Upper lobe of left lung (tissue), 6 donors: ENCODE measurements around the gene PDCL2. TPM values are rescaled to one million over a fixed set of nuclear protein-coding genes. Genes with fewer than 3 reads are reported as not detected.
A peak's percentile ranks its signal among the peaks of the same experiment; 100 is the strongest.
"Not testable (repeated sequence)": the region's sequence is repeated elsewhere in the genome, so short reads cannot be mapped to it uniquely, and the experiment has no call there.

Source experiments
- ATAC-seq, 2 donors: fragments of 200-7000 bp; cut with Tn5 transposase; one replicate each; pipeline ENCODE4 v1.9.1; 2022; ENCODE audit warnings: mild to moderate bottlenecking in 2 of 2, moderate library complexity in 2 of 2; ENCODE audit not compliant: low FRiP score in 2 of 2
- DNase-seq, 2 donors: peaks; one replicate each; pipeline ENCODE4 v3.0.0-alpha.2; 2019 to 2020
- H3K27ac ChIP-seq, 4 donors: fragments of 200-600 bp; sonication (generic); one replicate each; pipeline ENCODE4 v1.5.1; 2016 to 2019
- H3K27me3 ChIP-seq, 4 donors: fragments of 200-600 bp; sonication (generic); one replicate each; pipeline ENCODE4 v1.5.1; 2017 to 2019
- H3K36me3 ChIP-seq, 4 donors: fragments of 200-600 bp; sonication (generic); one replicate each; pipeline ENCODE4 v1.5.1; 2016 to 2019
- H3K4me1 ChIP-seq, 4 donors: fragments of 200-600 bp; sonication (generic); one replicate each; pipeline ENCODE4 v1.5.1; 2018 to 2019
- H3K4me3 ChIP-seq, 4 donors: fragments of 200-600 bp; sonication (generic); one replicate each; pipeline ENCODE4 v1.5.1; 2017 to 2019; ENCODE audit warnings: mild to moderate bottlenecking in 2 of 4, moderate library complexity in 1 of 4
- H3K9me3 ChIP-seq, 4 donors: fragments of 200-600 bp; sonication (generic); one replicate each; pipeline ENCODE4 v1.5.1; 2018 to 2019
- EP300 ChIP-seq, 4 donors: sonication (generic); formaldehyde crosslinking; IDR thresholded peaks; one replicate each; pipeline ENCODE4 v1.5.1; 2017; ENCODE audit warnings: antibody characterized with exemption in 4 of 4, control low read depth in 2 of 4
- POLR2A ChIP-seq, 4 donors: fragments of 450-650 bp; IDR thresholded peaks; one replicate each; pipeline ENCODE4 v1.5.1; 2016 to 2017; ENCODE audit warnings: antibody characterized with exemption in 4 of 4, mild to moderate bottlenecking in 2 of 4
- POLR2AphosphoS5 ChIP-seq, 2 donors: sonication (generic); formaldehyde crosslinking; IDR thresholded peaks; one replicate each; pipeline ENCODE4 v1.5.1; 2017; ENCODE audit warnings: antibody characterized with exemption in 2 of 2
- WGBS, 2 donors: methylation state at CpG; one replicate each; pipeline ENCODE4 v1.1.5; 2017 to 2018; 5-methylcytosine and 5-hydroxymethylcytosine counted together
- total RNA-seq, 6 donors: library from RNA; depleted of rRNA in 4 of 6; stranded (reverse); fragments of >200 nt in 4 of 6; gene quantifications; one replicate each; pipeline versions ENCODE4 v1.1.0 to v1.2.1, GENCODE V29; 2016 to 2021
- TF ChIP-seq, protein P1 (sequence below), 6 experiments: fragments of 450-650 bp in 4 of 6; fragments of 200-600 bp in 2 of 6; sonication (generic) in 2 of 6; IDR thresholded peaks; one replicate each; pipeline ENCODE4 v1.5.1; 2016 to 2019; ENCODE audit warnings: antibody characterized with exemption in 6 of 6
- donor health status: DM: no; HTN: no; CAD: no; lungs with moderate emphysema.
- donor health status: DM: no; HTN: yes; CAD: no; lungs with severe emphysema.

The PDCL2 gene
- total RNA-seq, 6 donors from 2014 or later = not detected

DNA sequence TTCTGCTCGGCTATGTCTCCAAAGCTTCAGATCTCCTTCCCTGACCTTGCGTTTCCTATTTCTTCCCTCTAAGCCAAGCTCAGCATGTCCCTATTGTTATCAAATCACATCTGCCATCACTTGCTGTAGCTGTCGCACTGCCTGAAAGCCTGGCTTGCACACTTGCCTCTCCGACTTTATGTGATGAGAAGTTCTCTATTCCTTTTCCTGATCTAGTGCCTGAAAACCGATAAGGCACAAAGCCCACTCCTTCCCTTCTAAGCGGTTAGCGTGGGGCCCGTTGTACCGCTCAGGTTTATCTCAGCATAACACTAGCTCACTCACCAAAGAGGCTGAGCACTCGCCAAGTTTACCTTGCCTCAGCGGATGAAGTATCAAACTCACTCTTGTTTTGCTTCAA lies 43.2 kb upstream of the PDCL2 start:
- Histone ChIP-seq H3K9me3 (no peaks in the 10 kb centered on the region), H3K27me3 (peaks cover 0 to 21% (median 10%) of the 10 kb centered on the region in 4 donors), H3K27ac (no peak overlapping the region), H3K36me3 (no peaks in the 10 kb centered on the region), H3K4me3 (peak overlapping the region in 2 of 4 donors; percentile 48 to 56), H3K4me1 (peaks cover 17 to 20% (median 19%) of the 10 kb centered on the region in 4 donors)
- 3 to 8% methylated on average over 11 of the region's 11 CpGs for WGBS, 2 donors
- DNase-seq (no peak), ATAC-seq (peak in 1 of 2 donors; percentile 18)
- TF ChIP-seq POLR2AphosphoS5 (IDR thresholded peaks at IDR 0.05) (no peak), POLR2A (IDR thresholded peaks at IDR 0.05) (no peak), EP300 (IDR thresholded peaks at IDR 0.05) (no peak)
- TF ChIP-seq, protein P1, sequence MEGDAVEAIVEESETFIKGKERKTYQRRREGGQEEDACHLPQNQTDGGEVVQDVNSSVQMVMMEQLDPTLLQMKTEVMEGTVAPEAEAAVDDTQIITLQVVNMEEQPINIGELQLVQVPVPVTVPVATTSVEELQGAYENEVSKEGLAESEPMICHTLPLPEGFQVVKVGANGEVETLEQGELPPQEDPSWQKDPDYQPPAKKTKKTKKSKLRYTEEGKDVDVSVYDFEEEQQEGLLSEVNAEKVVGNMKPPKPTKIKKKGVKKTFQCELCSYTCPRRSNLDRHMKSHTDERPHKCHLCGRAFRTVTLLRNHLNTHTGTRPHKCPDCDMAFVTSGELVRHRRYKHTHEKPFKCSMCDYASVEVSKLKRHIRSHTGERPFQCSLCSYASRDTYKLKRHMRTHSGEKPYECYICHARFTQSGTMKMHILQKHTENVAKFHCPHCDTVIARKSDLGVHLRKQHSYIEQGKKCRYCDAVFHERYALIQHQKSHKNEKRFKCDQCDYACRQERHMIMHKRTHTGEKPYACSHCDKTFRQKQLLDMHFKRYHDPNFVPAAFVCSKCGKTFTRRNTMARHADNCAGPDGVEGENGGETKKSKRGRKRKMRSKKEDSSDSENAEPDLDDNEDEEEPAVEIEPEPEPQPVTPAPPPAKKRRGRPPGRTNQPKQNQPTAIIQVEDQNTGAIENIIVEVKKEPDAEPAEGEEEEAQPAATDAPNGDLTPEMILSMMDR (IDR thresholded peaks at IDR 0.05) = no peak

DNA sequence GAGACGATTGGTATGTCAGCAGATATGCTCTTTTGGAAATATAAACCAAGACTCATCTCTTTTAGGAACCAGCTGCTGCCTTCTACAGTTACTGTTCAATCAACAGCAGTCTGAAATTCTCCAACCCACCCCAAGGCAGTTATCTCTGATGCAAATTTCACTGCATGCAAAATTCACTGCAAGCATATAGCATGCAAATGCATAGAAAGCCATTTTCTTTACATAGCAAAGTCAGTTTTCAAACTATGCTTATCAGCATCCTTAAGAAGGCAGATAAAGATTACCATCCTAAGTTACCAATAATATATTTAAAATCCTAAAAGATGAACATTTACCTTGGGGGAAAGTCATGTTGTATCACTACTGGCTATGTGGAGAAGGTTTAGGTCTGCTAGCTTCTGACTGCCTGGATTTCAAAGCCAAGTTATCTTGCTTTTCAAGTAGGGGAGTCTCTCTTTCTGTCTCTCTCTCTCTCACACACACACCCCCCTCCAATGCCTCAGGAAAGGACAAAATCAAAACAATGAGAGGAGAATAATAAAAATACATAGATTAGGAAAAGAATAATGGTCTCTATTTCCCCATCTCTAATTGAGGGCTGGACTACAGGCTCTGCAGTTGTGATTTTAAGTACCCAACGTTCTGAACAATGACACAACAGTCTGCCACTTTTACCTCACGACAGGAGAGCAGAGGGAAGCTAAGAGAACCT lies 42.5 kb upstream of the PDCL2 start:
- no peak for ATAC-seq
- TF ChIP-seq POLR2AphosphoS5 (IDR thresholded peaks at IDR 0.05) = no peak
- TF ChIP-seq POLR2A (IDR thresholded peaks at IDR 0.05) = no peak
- Histone ChIP-seq H3K9me3 (no peaks in the 10 kb centered on the region), H3K27me3 (peaks cover 0 to 21% (median 10%) of the 10 kb centered on the region in 4 donors), H3K4me3 (no peak overlapping the region), H3K27ac (no peak overlapping the region), H3K36me3 (no peaks in the 10 kb centered on the region), H3K4me1 (peaks cover 17 to 20% (median 19%) of the 10 kb centered on the region in 4 donors)
- 32 to 38% methylated on average over 3 of the region's 3 CpGs for WGBS, 2 donors
- no peak for DNase-seq

DNA sequence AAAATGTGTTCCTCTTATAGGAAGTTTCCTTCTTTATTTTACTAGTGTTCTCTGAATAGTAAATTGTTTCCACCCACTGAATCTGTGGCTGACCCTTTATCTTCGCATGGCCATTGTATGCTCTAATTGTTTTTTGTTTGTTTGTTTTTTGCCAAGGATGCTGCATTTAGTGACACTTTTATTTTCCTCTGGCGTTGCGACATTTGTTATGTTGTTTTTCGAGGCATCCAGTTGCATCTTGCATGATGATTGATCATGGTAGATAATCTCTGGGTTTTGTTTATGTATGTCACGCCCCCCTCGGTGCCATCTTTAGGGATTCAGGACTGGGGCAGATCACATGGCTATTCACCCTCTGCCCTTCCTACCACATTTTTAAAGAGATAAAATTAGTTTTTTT lies 41.9 kb upstream of the PDCL2 start:
- WGBS, 2 donors = 73 to 74% methylated on average over 6 of the region's 6 CpGs
- Histone ChIP-seq H3K9me3 (no peaks in the 10 kb centered on the region), H3K4me3 (no peak overlapping the region), H3K27ac (no peak overlapping the region), H3K27me3 (peaks cover 0 to 21% (median 10%) of the 10 kb centered on the region in 4 donors), H3K36me3 (no peaks in the 10 kb centered on the region), H3K4me1 (peaks cover 17 to 20% (median 19%) of the 10 kb centered on the region in 4 donors)
- ATAC-seq (no peak), DNase-seq (no peak)
- TF ChIP-seq, protein P1 (IDR thresholded peaks at IDR 0.05) = no peak
- no peak for TF ChIP-seq EP300 (IDR thresholded peaks at IDR 0.05)
- TF ChIP-seq POLR2A (IDR thresholded peaks at IDR 0.05) = no peak
- no peak for TF ChIP-seq POLR2AphosphoS5 (IDR thresholded peaks at IDR 0.05)

DNA sequence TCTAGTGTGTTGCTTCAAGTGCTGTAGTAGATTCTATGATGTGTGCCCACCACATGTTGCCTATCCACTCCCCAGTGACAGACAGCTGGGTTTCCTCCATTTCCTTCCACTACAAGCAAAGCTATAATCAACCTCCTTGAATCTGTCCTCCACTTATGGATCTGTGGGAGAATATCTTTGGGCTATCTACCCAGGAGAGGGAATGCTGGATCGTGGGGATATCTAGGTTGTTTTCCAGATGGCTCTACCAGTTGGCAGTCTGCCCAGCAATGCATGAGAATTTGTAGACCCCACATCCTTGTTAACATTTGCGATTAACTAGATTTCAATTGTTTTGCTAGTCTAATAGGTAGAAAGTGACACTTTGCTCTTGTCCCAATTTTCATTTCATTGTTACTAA lies 33.8 kb upstream of the PDCL2 start:
- ATAC-seq (no peak), DNase-seq (no peak)
- no peak overlapping the region for H3K27ac ChIP-seq
- WGBS, 2 donors = 69 to 71% methylated on average over 2 of the region's 2 CpGs
- H3K27me3 ChIP-seq = no peaks in the 10 kb centered on the region
- no peaks in the 10 kb centered on the region for H3K4me1 ChIP-seq
- no peaks in the 10 kb centered on the region for H3K9me3 ChIP-seq
- TF ChIP-seq, protein P1 (IDR thresholded peaks at IDR 0.05) = no peak
- TF ChIP-seq EP300 (IDR thresholded peaks at IDR 0.05) (no peak), POLR2A (IDR thresholded peaks at IDR 0.05) (no peak), POLR2AphosphoS5 (IDR thresholded peaks at IDR 0.05) (no peak)
- H3K4me3 ChIP-seq = no peak overlapping the region
- H3K36me3 ChIP-seq = no peaks in the 10 kb centered on the region

DNA sequence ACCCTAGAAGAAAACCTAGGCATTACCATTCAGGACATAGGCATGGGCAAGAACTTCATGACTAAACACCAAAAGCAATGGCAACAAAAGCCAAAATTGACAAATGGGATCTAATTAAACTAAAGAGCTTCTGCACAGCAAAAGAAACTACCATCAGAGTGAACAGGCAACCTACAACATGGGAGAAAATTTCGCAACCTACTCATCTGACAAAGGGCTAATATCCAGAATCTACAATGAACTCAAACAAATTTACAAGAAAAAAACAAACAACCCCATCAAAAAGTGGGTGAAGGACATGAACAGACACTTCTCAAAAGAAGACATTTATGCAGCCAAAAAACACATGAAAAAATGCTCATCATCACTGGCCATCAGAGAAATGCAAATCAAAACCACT lies 32.0 kb upstream of the PDCL2 start:
- H3K4me1 ChIP-seq, H3K27ac ChIP-seq, H3K36me3 ChIP-seq, H3K9me3 ChIP-seq, H3K27me3 ChIP-seq, ATAC-seq, H3K4me3 ChIP-seq, DNase-seq: not testable (repeated sequence)
- WGBS, 2 donors = 43 to 88% methylated on average over 1 of the region's 1 CpG
